Measurements from ENCODE around the gene MAP3K1.

MAP3K1 gene

GRCh38 chr5:56856541-56857178, 41.3 kb downstream of the MAP3K1 start:
- Histone ChIP-seq H3K27ac (no peak overlapping the region), H3K4me3 (no peak overlapping the region), H3K9ac (ENCODE audit: insufficient read length) (no peak overlapping the region), H3K36me3 (ENCODE audit: insufficient read depth, low read length) (no peaks in the 10 kb centered on the region), H3K9me3 (ENCODE audit: low read depth, low read length) (no peaks in the 10 kb centered on the region)
- TF ChIP-seq POLR2AphosphoS5 (IDR thresholded peaks at IDR 0.05; ENCODE audit: borderline replicate concordance, low read depth, low read length) (no peak), FOXP2 (optimal IDR thresholded peaks at IDR 0.05; ENCODE audit: control extremely low read depth, extremely low read length, insufficient read depth) (no peak), EZH2 (IDR thresholded peaks at IDR 0.05) (no peak)
- DNase-seq (ENCODE audit: low read depth, low spot score), result no peak

- DNase-seq (ENCODE audit: low read depth, low spot score), result no peak
- Histone ChIP-seq H3K36me3 (ENCODE audit: insufficient read depth, low read length) (no peaks in the 10 kb centered on the region), H3K9me3 (ENCODE audit: low read depth, low read length) (no peaks in the 10 kb centered on the region), H3K4me3 (no peak overlapping the region), H3K9ac (ENCODE audit: insufficient read length) (no peak overlapping the region), H3K27ac (no peak overlapping the region)
- no peak for TF ChIP-seq FOXP2 (optimal IDR thresholded peaks at IDR 0.05; ENCODE audit: control extremely low read depth, extremely low read length, insufficient read depth)
- TF ChIP-seq POLR2AphosphoS5 (IDR thresholded peaks at IDR 0.05; ENCODE audit: borderline replicate concordance, low read depth, low read length), result no peak
- no peak for TF ChIP-seq EZH2 (IDR thresholded peaks at IDR 0.05)
Observed at GRCh38 chr5:56858777-56859442, 43.6 kb downstream of the MAP3K1 start.

DNA sequence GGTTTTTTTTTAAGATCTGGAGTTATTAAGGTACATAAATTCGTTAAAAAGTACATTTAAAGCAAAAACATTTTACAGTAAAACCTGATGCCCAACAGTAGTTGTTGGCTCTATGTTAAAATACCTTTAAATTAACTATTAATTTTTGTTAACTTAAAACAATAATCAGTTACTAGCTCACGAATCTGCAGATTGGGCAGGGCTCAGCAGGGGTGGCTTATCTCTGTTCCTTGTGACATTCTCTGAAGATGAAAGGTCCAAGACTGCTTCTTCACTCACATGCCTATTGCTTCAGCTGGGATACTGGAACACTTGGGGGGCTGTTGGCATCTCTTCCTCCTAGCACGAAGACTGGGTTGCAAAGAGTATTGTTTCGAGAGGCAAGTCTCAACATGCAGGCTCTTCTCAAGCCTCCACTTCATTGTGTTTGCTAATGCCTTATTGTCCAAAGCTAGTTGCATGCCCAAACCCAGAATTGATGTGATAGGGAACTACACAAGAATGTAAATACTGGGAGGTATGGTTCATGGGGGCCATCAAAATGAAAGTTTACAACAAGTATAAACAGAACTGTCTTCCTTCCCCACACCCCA, 46.6 kb downstream of the MAP3K1 start:
- Histone ChIP-seq H3K36me3 (ENCODE audit: insufficient read depth, low read length) (no peaks in the 10 kb centered on the region; the same call in 1 of the 2 replicates), H3K9me3 (ENCODE audit: low read depth, low read length) (no peaks in the 10 kb centered on the region), H3K4me3 (no peak overlapping the region), H3K9ac (ENCODE audit: insufficient read length) (no peak overlapping the region), H3K27ac (no peak overlapping the region)
- no peak for DNase-seq (ENCODE audit: low read depth, low spot score)
- TF ChIP-seq FOXP2 (optimal IDR thresholded peaks at IDR 0.05; ENCODE audit: control extremely low read depth, extremely low read length, insufficient read depth) (no peak), POLR2AphosphoS5 (IDR thresholded peaks at IDR 0.05; ENCODE audit: borderline replicate concordance, low read depth, low read length) (no peak), EZH2 (IDR thresholded peaks at IDR 0.05) (no peak)

- no peak overlapping the region for H3K4me3 ChIP-seq
- no peaks in the 10 kb centered on the region for H3K9me3 ChIP-seq (ENCODE audit: low read depth, low read length)
- DNase-seq (ENCODE audit: low read depth, low spot score), result no peak
- no peak overlapping the region for H3K27ac ChIP-seq
- no peaks in the 10 kb centered on the region; the same call in 1 of the 2 replicates for H3K36me3 ChIP-seq (ENCODE audit: insufficient read depth, low read length)
- no peak for TF ChIP-seq FOXP2 (optimal IDR thresholded peaks at IDR 0.05; ENCODE audit: control extremely low read depth, extremely low read length, insufficient read depth)
- no peak for TF ChIP-seq POLR2AphosphoS5 (IDR thresholded peaks at IDR 0.05; ENCODE audit: borderline replicate concordance, low read depth, low read length)
- no peak for TF ChIP-seq EZH2 (IDR thresholded peaks at IDR 0.05)
- no peak overlapping the region for H3K9ac ChIP-seq (ENCODE audit: insufficient read length)
Observed at GRCh38 chr5:56862909-56863308, 47.6 kb downstream of the MAP3K1 start.

DNA sequence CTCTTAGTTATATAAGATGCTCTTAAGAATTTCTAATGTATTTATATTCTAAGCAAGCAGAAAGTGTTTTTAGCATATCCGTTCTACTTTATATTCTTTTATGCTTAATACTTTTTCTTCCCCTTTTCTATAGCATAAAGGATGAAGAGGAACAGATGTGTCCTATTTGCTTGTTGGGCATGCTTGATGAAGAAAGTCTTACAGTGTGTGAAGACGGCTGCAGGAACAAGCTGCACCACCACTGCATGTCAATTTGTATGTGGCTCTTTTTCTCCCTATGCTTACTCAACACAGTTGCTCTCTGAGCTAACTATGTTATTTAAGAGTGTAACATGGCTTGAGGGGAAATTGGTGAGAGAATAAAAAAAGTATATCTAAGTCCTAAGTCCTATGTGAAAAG, 56.4 kb downstream of the MAP3K1 start:
- Histone ChIP-seq H3K36me3 (ENCODE audit: insufficient read depth, low read length) (peaks cover 7% of the 10 kb centered on the region), H3K27ac (no peak overlapping the region), H3K9me3 (ENCODE audit: low read depth, low read length) (no peaks in the 10 kb centered on the region), H3K4me3 (no peak overlapping the region), H3K9ac (ENCODE audit: insufficient read length) (no peak overlapping the region)
- DNase-seq (ENCODE audit: low read depth, low spot score), result no peak
- TF ChIP-seq FOXP2 (optimal IDR thresholded peaks at IDR 0.05; ENCODE audit: control extremely low read depth, extremely low read length, insufficient read depth) (no peak), EZH2 (IDR thresholded peaks at IDR 0.05) (no peak), POLR2AphosphoS5 (IDR thresholded peaks at IDR 0.05; ENCODE audit: borderline replicate concordance, low read depth, low read length) (no peak)

DNA sequence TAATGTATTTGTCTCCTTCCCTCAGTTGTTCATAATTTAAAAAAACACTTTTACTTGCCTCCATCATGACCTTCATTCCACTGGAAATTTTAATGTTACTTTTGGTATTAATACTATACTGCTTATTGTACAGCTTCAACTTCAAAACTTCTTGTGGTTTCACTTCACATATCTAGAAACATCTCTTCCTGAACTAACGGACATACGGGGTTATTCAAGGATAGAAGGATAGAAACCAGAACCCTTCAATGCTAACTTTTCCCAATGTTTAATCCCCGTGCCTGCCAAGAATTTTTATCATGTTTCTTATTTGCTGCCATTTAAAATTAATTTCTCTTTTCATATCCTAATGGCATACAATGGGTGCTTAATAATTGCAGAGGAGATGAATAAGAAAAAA, 57.7 kb downstream of the MAP3K1 start:
- Histone ChIP-seq H3K27ac (no peak overlapping the region), H3K4me3 (no peak overlapping the region), H3K9me3 (ENCODE audit: low read depth, low read length) (no peaks in the 10 kb centered on the region), H3K36me3 (ENCODE audit: insufficient read depth, low read length) (peaks cover 7% of the 10 kb centered on the region), H3K9ac (ENCODE audit: insufficient read length) (no peak overlapping the region)
- no peak for DNase-seq (ENCODE audit: low read depth, low spot score)
- TF ChIP-seq POLR2AphosphoS5 (IDR thresholded peaks at IDR 0.05; ENCODE audit: borderline replicate concordance, low read depth, low read length) (no peak), FOXP2 (optimal IDR thresholded peaks at IDR 0.05; ENCODE audit: control extremely low read depth, extremely low read length, insufficient read depth) (no peak), EZH2 (IDR thresholded peaks at IDR 0.05) (no peak)

DNA sequence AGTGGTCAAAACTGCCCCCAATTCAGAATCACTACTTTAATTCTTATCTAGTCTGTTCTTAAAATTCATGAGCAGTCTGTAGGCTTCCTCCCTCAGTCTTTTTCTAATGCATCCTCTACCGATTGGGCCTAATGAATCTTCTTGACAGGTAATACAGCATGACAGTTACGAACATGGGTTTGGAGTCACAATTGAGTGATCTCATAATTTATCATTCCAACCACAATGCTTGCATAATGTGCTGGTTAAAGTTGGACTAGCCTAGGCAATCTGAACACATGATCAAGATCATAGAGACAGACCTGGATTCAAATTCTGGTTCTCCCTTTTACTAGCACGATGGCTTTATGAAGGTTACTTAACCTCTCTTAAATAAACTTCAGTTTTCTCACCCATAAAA, 61.0 kb downstream of the MAP3K1 start:
- no peak overlapping the region for H3K9ac ChIP-seq (ENCODE audit: insufficient read length)
- no peak overlapping the region for H3K4me3 ChIP-seq
- no peak for DNase-seq (ENCODE audit: low read depth, low spot score)
- peaks cover 13% of the 10 kb centered on the region; the same call in 1 of the 2 replicates for H3K36me3 ChIP-seq (ENCODE audit: insufficient read depth, low read length)
- TF ChIP-seq POLR2AphosphoS5 (IDR thresholded peaks at IDR 0.05; ENCODE audit: borderline replicate concordance, low read depth, low read length) (no peak), EZH2 (IDR thresholded peaks at IDR 0.05) (no peak), FOXP2 (optimal IDR thresholded peaks at IDR 0.05; ENCODE audit: control extremely low read depth, extremely low read length, insufficient read depth) (no peak)
- no peak overlapping the region for H3K27ac ChIP-seq
- H3K9me3 ChIP-seq (ENCODE audit: low read depth, low read length), result no peaks in the 10 kb centered on the region

DNA sequence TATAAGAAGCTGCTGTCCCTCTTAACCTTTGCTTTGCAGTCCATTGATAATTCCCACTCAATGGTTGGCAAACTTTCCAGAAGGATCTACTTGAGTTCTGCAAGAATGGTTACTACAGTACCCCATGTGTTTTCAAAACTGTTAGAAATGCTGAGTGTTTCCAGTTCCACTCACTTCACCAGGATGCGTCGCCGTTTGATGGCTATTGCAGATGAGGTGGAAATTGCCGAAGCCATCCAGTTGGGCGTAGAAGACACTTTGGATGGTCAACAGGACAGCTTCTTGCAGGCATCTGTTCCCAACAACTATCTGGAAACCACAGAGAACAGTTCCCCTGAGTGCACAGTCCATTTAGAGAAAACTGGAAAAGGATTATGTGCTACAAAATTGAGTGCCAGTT, 66.2 kb downstream of the MAP3K1 start:
- Histone ChIP-seq H3K9me3 (ENCODE audit: low read depth, low read length) (no peaks in the 10 kb centered on the region), H3K9ac (ENCODE audit: insufficient read length) (no peak overlapping the region), H3K36me3 (ENCODE audit: insufficient read depth, low read length) (peaks cover 26% of the 10 kb centered on the region), H3K4me3 (no peak overlapping the region), H3K27ac (no peak overlapping the region)
- TF ChIP-seq POLR2AphosphoS5 (IDR thresholded peaks at IDR 0.05; ENCODE audit: borderline replicate concordance, low read depth, low read length) (no peak), FOXP2 (optimal IDR thresholded peaks at IDR 0.05; ENCODE audit: control extremely low read depth, extremely low read length, insufficient read depth) (no peak), EZH2 (IDR thresholded peaks at IDR 0.05) (no peak)
- DNase-seq (ENCODE audit: low read depth, low spot score), result no peak
